Gastrocnemius medialis (tissue), 4 donors: ENCODE data around the gene GUCY2C. TPM values are rescaled to one million over a fixed set of nuclear protein-coding genes. Genes with fewer than 3 reads are reported as not detected.

Experiments used
- ATAC-seq, 2 donors: fragments of 150-250 bp; one replicate each; pipeline ENCODE4 v1.9.1; 2016
- DNase-seq, 2 donors: peaks; one replicate each; pipeline ENCODE4 v3.0.0-alpha.2; 2019
- H3K27ac ChIP-seq, 4 donors: fragments of 200-600 bp; sonication (generic); 1 replicate in 1 of 4; 2 replicates in 3 of 4; pipeline ENCODE4 v1.5.1; 2016 to 2018; ENCODE audit warnings: mild to moderate bottlenecking in 2 of 4, moderate library complexity in 1 of 4
- H3K27me3 ChIP-seq, 3 donors: fragments of 200-600 bp; sonication (generic) in 2 of 3; 1 replicate in 1 of 3; 2 replicates in 2 of 3; pipeline versions ENCODE4 v1.5.1 to v1.6.0; 2016 to 2019; ENCODE audit warnings: mild to moderate bottlenecking in 1 of 3, moderate library complexity in 1 of 3
- H3K36me3 ChIP-seq, 2 donors: fragments of 200-600 bp; sonication (generic) in 1 of 2; one replicate each; pipeline ENCODE4 v1.5.1; 2017 to 2018
- H3K4me1 ChIP-seq, 2 donors: fragments of 200-600 bp; sonication (generic) in 1 of 2; one replicate each; pipeline ENCODE4 v1.5.1; 2016 to 2017; ENCODE audit warnings: mild to moderate bottlenecking in 2 of 2
- H3K4me3 ChIP-seq, 4 donors: fragments of 200-600 bp; sonication (generic) in 3 of 4; 1 replicate in 1 of 4; 2 replicates in 3 of 4; pipeline ENCODE4 v1.5.1; 2016 to 2019; ENCODE audit warnings: mild to moderate bottlenecking in 2 of 4
- H3K9me3 ChIP-seq, 3 donors: fragments of 200-600 bp; sonication (generic) in 2 of 3; 1 replicate in 1 of 3; 2 replicates in 2 of 3; pipeline ENCODE4 v1.5.1; 2016 to 2019
- CTCF ChIP-seq, 5 experiments: fragments of 450-650 bp in 3 of 5; fragments of 200-600 bp in 2 of 5; sonication (generic) in 2 of 5; IDR thresholded peaks in 4 of 5; conservative IDR thresholded peaks in 1 of 5; 1 replicate in 4 of 5; 2 replicates in 1 of 5; pipeline ENCODE4 v1.5.1; 2016 to 2019; ENCODE audit warnings: antibody characterized with exemption in 5 of 5, mild to moderate bottlenecking in 3 of 5, moderate library complexity in 3 of 5
- POLR2A ChIP-seq, 2 donors: fragments of 450-650 bp; IDR thresholded peaks; one replicate each; pipeline ENCODE4 v1.6.1; 2017; ENCODE audit warnings: antibody characterized with exemption in 2 of 2, mild to moderate bottlenecking in 2 of 2, moderate library complexity in 2 of 2
- in situ Hi-C, 4 donors: fragments of 200-750 bp; cut with MboI; loops; one replicate each; pipeline versions ENCODE4 v1.15.0 to v1.8.0; 2017; ENCODE audit warnings: low sequenced_read_pairs in 4 of 4
- intact Hi-C: fragments of 100-400 bp; cut with DNase I; formaldehyde crosslinking; loops from one replicate; pipeline ENCODE4 v1.15.1; 2023; ENCODE audit warnings: low total_unique reads
- total RNA-seq, 4 donors: library from RNA; depleted of rRNA; stranded (reverse); fragments of >200 nt; gene quantifications; one replicate each; pipeline versions ENCODE4 v1.1.0 to v1.2.3, GENCODE V29; 2016

The GUCY2C gene
- total RNA-seq, 4 donors from 2014 or later = 0.09 to 0.17 TPM; not detected in 2

GRCh38 chr12:14576896-14577295 is 119.5 kb downstream of the GUCY2C start:
- intact Hi-C loops (no loop called here), in situ Hi-C loops (no loop called here)
- Histone ChIP-seq H3K36me3 (no peaks in the 10 kb centered on the region), H3K4me1 (no peaks in the 10 kb centered on the region), H3K4me3 (no peak overlapping the region), H3K27ac (no peak overlapping the region), H3K27me3 (no peaks in the 10 kb centered on the region), H3K9me3 (no peaks in the 10 kb centered on the region)
- DNase-seq (no peak), ATAC-seq (no peak)
- TF ChIP-seq POLR2A (IDR thresholded peaks at IDR 0.05) = no peak

GRCh38 chr12:14575585-14575984 is 120.8 kb downstream of the GUCY2C start:
- Histone ChIP-seq H3K4me1 (no peaks in the 10 kb centered on the region), H3K36me3 (no peaks in the 10 kb centered on the region), H3K4me3 (no peak overlapping the region), H3K27me3 (no peaks in the 10 kb centered on the region), H3K27ac (no peak overlapping the region), H3K9me3 (no peaks in the 10 kb centered on the region)
- in situ Hi-C loops (no loop called here), intact Hi-C loops (no loop called here)
- TF ChIP-seq POLR2A (IDR thresholded peaks at IDR 0.05) = no peak
- no peak for TF ChIP-seq CTCF (IDR thresholded peaks at IDR 0.05 in 4 of 5, conservative IDR thresholded peaks at IDR 0.05 in 1 of 5)
- ATAC-seq (no peak), DNase-seq (no peak)

GRCh38 chr12:14573118-14573517 is 123.3 kb downstream of the GUCY2C start:
- in situ Hi-C loops (no loop called here), intact Hi-C loops (no loop called here)
- H3K4me1 ChIP-seq = peaks cover 5 to 8% of the 10 kb centered on the region in 2 donors
- DNase-seq (no peak), ATAC-seq (no peak)
- H3K9me3 ChIP-seq = no peaks in the 10 kb centered on the region
- H3K4me3 ChIP-seq = no peak overlapping the region
- no peaks in the 10 kb centered on the region for H3K36me3 ChIP-seq
- no peaks in the 10 kb centered on the region for H3K27me3 ChIP-seq
- no peak for TF ChIP-seq CTCF (IDR thresholded peaks at IDR 0.05 in 4 of 5, conservative IDR thresholded peaks at IDR 0.05 in 1 of 5)
- TF ChIP-seq POLR2A (IDR thresholded peaks at IDR 0.05) = no peak
- H3K27ac ChIP-seq = no peak overlapping the region

- H3K4me1 ChIP-seq = peaks cover 5 to 8% of the 10 kb centered on the region in 2 donors
- in situ Hi-C loops (no loop called here), intact Hi-C loops (no loop called here)
- no peak overlapping the region for H3K4me3 ChIP-seq
- TF ChIP-seq CTCF (IDR thresholded peaks at IDR 0.05 in 4 of 5, conservative IDR thresholded peaks at IDR 0.05 in 1 of 5) = no peak
- no peak for TF ChIP-seq POLR2A (IDR thresholded peaks at IDR 0.05)
- ATAC-seq = no peak
- no peak overlapping the region for H3K27ac ChIP-seq
- DNase-seq = no peak
- no peaks in the 10 kb centered on the region for H3K9me3 ChIP-seq
- no peaks in the 10 kb centered on the region for H3K36me3 ChIP-seq
- no peaks in the 10 kb centered on the region for H3K27me3 ChIP-seq
These were observed 124.0 kb downstream of the GUCY2C start for GRCh38 chr12:14572401-14572800.

GRCh38 chr12:14571779-14572178 is 124.6 kb downstream of the GUCY2C start:
- intact Hi-C loops = no loop called here
- in situ Hi-C loops = no loop called here

More at GRCh38 chr12:14571779-14572178, 124.6 kb downstream of the GUCY2C start:
- no peaks in the 10 kb centered on the region for H3K36me3 ChIP-seq
- DNase-seq = no peak
- no peaks in the 10 kb centered on the region for H3K27me3 ChIP-seq
- H3K4me1 ChIP-seq = peaks cover 5 to 8% of the 10 kb centered on the region in 2 donors
- TF ChIP-seq POLR2A (IDR thresholded peaks at IDR 0.05) (no peak), CTCF (IDR thresholded peaks at IDR 0.05 in 4 of 5, conservative IDR thresholded peaks at IDR 0.05 in 1 of 5) (no peak)
- no peak overlapping the region for H3K27ac ChIP-seq
- ATAC-seq = no peak
- no peaks in the 10 kb centered on the region for H3K9me3 ChIP-seq
- H3K4me3 ChIP-seq = no peak overlapping the region
